ENCODE data around the gene DUSP1. TPM values are rescaled to one million over a fixed set of nuclear protein-coding genes. Genes with fewer than 3 reads are reported as not detected.

The DUSP1 gene
- total and polyA plus RNA-seq, 2 experiments from 2014 or later = 32.2 to 49.4 TPM

DNA sequence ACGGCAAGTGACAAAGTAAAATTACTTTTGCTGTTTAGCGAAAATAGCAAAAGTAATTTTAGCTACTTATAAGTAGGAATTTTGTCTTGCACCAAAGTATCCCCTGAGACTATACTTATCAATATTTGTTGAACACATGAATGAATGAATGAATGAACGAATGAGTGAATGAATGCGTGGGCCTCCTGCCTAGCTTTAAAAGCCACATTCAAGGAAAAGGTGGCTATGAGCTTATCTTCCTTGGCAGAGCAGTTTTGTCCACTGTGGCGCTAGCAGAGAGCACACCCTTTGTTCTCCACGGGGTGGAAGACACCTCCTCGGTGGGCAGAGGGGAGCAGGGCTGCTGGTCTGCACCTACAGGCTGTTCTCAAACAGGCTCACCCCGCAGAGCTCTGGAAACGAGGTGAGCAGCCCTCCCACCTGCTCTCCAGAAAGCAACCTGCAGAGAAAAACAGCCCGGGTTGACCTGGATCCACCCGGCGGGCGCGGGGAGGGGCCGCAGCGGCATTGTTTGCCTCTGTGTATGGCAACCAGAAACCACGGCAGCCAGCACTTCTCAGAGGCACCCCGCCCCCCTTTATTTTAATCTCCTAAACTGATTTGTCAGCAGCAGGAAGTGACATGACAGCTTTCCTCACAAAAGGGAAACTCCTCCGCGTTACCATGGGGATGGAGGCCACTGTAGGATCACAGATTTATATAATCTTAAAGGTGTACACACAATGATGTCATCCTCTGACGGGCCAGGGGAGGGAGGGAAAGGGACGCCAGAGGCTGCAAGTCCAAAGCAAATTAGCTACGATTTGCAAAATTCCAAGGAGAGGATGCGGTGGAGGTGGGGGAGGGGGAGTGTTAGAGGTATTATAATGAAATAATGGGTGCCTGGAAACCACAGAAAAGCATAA lies 5.9 kb downstream of the DUSP1 start:
- Histone ChIP-seq H3K9me3 (ENCODE audit: low read depth) (no peaks in the 10 kb centered on the region), H3K36me3 (peaks cover 18% of the 10 kb centered on the region), H3K27me3 (no peaks in the 10 kb centered on the region), H3K4me1 (ENCODE audit: low read depth) (peaks cover 21% of the 10 kb centered on the region), H3K27ac (peak overlapping the region; percentile 88), H3K4me3 (peak overlapping the region; percentile 22)
- TF ChIP-seq, protein P1, sequence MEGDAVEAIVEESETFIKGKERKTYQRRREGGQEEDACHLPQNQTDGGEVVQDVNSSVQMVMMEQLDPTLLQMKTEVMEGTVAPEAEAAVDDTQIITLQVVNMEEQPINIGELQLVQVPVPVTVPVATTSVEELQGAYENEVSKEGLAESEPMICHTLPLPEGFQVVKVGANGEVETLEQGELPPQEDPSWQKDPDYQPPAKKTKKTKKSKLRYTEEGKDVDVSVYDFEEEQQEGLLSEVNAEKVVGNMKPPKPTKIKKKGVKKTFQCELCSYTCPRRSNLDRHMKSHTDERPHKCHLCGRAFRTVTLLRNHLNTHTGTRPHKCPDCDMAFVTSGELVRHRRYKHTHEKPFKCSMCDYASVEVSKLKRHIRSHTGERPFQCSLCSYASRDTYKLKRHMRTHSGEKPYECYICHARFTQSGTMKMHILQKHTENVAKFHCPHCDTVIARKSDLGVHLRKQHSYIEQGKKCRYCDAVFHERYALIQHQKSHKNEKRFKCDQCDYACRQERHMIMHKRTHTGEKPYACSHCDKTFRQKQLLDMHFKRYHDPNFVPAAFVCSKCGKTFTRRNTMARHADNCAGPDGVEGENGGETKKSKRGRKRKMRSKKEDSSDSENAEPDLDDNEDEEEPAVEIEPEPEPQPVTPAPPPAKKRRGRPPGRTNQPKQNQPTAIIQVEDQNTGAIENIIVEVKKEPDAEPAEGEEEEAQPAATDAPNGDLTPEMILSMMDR (IDR thresholded peaks at IDR 0.05; ENCODE audit: low read depth, low read length) = no peak
- DNase-seq (ENCODE audit: low read depth in 1 of 2, low spot score in 1 of 2) = peak; percentile 94 to 99

DNA sequence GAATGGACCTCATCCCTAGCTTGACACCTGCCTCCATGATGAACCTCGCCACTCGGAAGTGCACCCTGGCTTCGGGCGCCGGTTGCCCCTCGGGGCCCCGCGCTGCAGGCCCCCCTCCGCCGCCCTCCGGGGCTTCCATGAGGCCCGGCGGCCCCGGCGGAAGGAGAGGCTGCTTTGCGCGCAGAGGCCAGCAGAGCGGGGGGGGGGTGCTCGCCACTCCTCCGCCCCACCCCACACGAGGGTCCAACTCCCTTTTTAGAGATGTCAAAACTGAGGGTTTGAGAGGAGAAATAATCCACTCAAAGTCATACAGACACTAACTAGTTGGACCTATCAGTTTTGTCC lies 7.9 kb downstream of the DUSP1 start:
- Histone ChIP-seq H3K4me1 (ENCODE audit: low read depth) (peaks cover 15% of the 10 kb centered on the region), H3K36me3 (peaks cover 6% of the 10 kb centered on the region), H3K27ac (no peak overlapping the region), H3K27me3 (no peaks in the 10 kb centered on the region), H3K9me3 (ENCODE audit: low read depth) (no peaks in the 10 kb centered on the region), H3K4me3 (no peak overlapping the region)
- TF ChIP-seq, protein P1 (IDR thresholded peaks at IDR 0.05; ENCODE audit: low read depth, low read length) = no peak
- no peak for DNase-seq (ENCODE audit: low read depth in 1 of 2, low spot score in 1 of 2)

GRCh38 chr5:172762214-172763119 lies 8.5 kb downstream of the DUSP1 start:
- TF ChIP-seq, protein P1 (IDR thresholded peaks at IDR 0.05; ENCODE audit: low read depth, low read length) = no peak
- DNase-seq (ENCODE audit: low read depth in 1 of 2, low spot score in 1 of 2) = no peak

DNA sequence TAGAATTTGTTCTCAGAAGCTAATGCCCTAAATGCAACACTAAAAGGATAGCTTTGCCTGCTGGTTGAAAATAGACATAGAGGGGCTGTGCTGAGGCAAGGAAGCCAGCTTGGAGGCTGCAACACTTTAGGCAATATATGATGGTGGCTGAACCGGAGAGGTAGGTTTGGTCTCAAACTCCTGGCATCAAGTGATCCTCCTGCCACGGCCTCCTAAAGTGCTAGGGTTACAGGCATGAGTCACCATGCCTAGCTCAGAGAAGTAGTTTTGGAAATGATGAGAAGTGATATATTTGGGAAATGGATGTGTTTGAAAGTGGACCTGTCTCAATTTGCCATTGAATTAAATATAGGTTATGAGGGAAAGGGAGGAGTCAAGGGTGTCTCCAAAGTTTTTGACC lies 10.0 kb downstream of the DUSP1 start:
- TF ChIP-seq, protein P1 (IDR thresholded peaks at IDR 0.05; ENCODE audit: low read depth, low read length) = no peak
- DNase-seq (ENCODE audit: low read depth in 1 of 2, low spot score in 1 of 2) = no peak
- Histone ChIP-seq H3K27ac (no peak overlapping the region), H3K4me3 (no peak overlapping the region), H3K4me1 (ENCODE audit: low read depth) (peaks cover 6% of the 10 kb centered on the region), H3K36me3 (no peaks in the 10 kb centered on the region), H3K27me3 (no peaks in the 10 kb centered on the region), H3K9me3 (ENCODE audit: low read depth) (no peaks in the 10 kb centered on the region)

More at GRCh38 chr5:172762214-172763119, 8.5 kb downstream of the DUSP1 start:
- Histone ChIP-seq H3K9me3 (ENCODE audit: low read depth) (no peaks in the 10 kb centered on the region), H3K27ac (no peak overlapping the region), H3K27me3 (no peaks in the 10 kb centered on the region), H3K4me1 (ENCODE audit: low read depth) (peaks cover 15% of the 10 kb centered on the region), H3K36me3 (no peaks in the 10 kb centered on the region), H3K4me3 (no peak overlapping the region)

- H3K9me3 ChIP-seq (ENCODE audit: low read depth) = no peaks in the 10 kb centered on the region
- TF ChIP-seq, protein P1 (IDR thresholded peaks at IDR 0.05; ENCODE audit: low read depth, low read length) = no peak
- DNase-seq (ENCODE audit: low read depth in 1 of 2, low spot score in 1 of 2) = no peak
- peaks cover 6% of the 10 kb centered on the region for H3K4me1 ChIP-seq (ENCODE audit: low read depth)
- H3K27me3 ChIP-seq = no peaks in the 10 kb centered on the region
- no peak overlapping the region for H3K27ac ChIP-seq
- H3K4me3 ChIP-seq = no peak overlapping the region
- no peaks in the 10 kb centered on the region for H3K36me3 ChIP-seq
Measured at GRCh38 chr5:172760136-172760535, 10.9 kb downstream of the DUSP1 start.

Data from cardiac muscle cell (in vitro differentiated cells and primary cell).